RWPE1 (cell line): Measurements from ENCODE around the gene GRK7.

ENCODE experiments used
- CTCF ChIA-PET: fragments of 350-600 bp; sonication (Branson Sonifier 250); formaldehyde crosslinking; extraction: SDS; loops from one replicate; lab custom pipeline; 2021; lab: Yijun Ruan, JAX
- POLR2A ChIA-PET: fragments of 400-600 bp; formaldehyde crosslinking; extraction: SDS; loops from one replicate; lab custom pipeline; 2020; ENCODE audit warnings: antibody characterized with exemption; ENCODE audit not compliant: low non-redundant PET; lab: Yijun Ruan, JAX
- DNase-seq: peaks from one replicate; pipeline ENCODE4 v3.0.0; 2012; ENCODE audit warnings: low spot score
- H3K27ac ChIP-seq: fragments of 450-650 bp; 2 replicates; pipeline ENCODE4 v1.5.1; 2017
- CTCF ChIP-seq: fragments of 450-650 bp; conservative IDR thresholded peaks from 2 replicates; pipeline ENCODE4 v1.5.1; 2017; ENCODE audit warnings: low read depth, mild to moderate bottlenecking

The GRK7 gene

DNA sequence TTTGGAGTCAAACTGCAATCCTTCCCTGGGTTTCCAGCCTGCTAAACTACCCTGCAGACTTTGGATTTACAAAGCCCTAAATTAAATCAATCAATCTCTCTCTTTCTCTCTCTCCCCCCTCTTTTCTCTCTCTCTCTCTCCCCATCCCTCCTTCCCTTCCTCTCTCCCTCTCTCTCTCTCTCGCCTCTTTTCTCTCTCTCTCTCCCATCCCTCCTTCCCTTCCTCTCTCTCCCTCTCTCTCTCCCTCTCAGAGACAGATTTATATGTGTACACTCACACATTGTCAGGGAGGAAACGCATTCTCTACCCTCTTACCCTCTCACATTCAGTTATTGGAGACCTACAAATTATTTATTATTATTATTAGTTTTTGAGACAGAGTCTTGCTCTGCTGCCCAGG, 47.0 kb downstream of the GRK7 start:
- POLR2A ChIA-PET, result no interaction called here
- no peak overlapping the region for H3K27ac ChIP-seq
- no peak for TF ChIP-seq CTCF
- CTCF ChIA-PET, result interaction anchor here (0.6 kb wide), 1 partner anchor 13 kb away, joined by 3 read pairs; no protein-coding TSS in a partner anchor
- no peak for DNase-seq

- DNase-seq, result no peak
- H3K27ac ChIP-seq, result no peak overlapping the region
- CTCF ChIA-PET, result no interaction called here
- no peak for TF ChIP-seq CTCF
- POLR2A ChIA-PET, result no interaction called here
These were observed 48.1 kb downstream of the GRK7 start for GRCh38 chr3:141811348-141811747.

GRCh38 chr3:141812084-141812483, 48.9 kb downstream of the GRK7 start:
- ChIA-PET CTCF (no interaction called here), POLR2A (interaction anchor here (0.6 kb wide), 1 partner anchor 18 kb away, joined by 3 read pairs; no protein-coding TSS in a partner anchor)
- H3K27ac ChIP-seq, result no peak overlapping the region
- TF ChIP-seq CTCF, result no peak
- DNase-seq, result no peak

GRCh38 chr3:141812586-141812985, 49.4 kb downstream of the GRK7 start:
- no peak for DNase-seq
- ChIA-PET POLR2A (interaction anchor here (0.6 kb wide), 1 partner anchor 18 kb away, joined by 3 read pairs; no protein-coding TSS in a partner anchor), CTCF (no interaction called here)
- no peak for TF ChIP-seq CTCF
- H3K27ac ChIP-seq, result no peak overlapping the region
